Keratinocyte (primary cell): ENCODE results near the gene MRGPRF. TPM values are rescaled to one million over a fixed set of nuclear protein-coding genes. Genes with fewer than 3 reads are reported as not detected.

Experiments
- DNase-seq: peaks from one replicate; pipeline ENCODE4 v3.0.0-alpha.2; 2011; ENCODE audit warnings: low read depth, missing footprints, low spot score
- FAIRE-seq: peaks from 2 replicates; lab custom pipeline; 2011; peaks lifted over from hg19 to GRCh38; lab: Jason Lieb, UNC
- H2AFZ ChIP-seq: 2 replicates; pipeline ENCODE4 v1.6.0; 2012; ENCODE audit warnings: low read length, control low read depth, inconsistent platforms; ENCODE audit not compliant: control insufficient read depth
- H3K27ac ChIP-seq: 2 replicates; pipeline ENCODE4 v1.5.1; 2011; ENCODE audit warnings: low read length; ENCODE audit not compliant: control insufficient read depth, insufficient read depth
- H3K27me3 ChIP-seq: 3 replicates; pipeline ENCODE4 v1.6.0; 2011; ENCODE audit warnings: low read length; ENCODE audit not compliant: control insufficient read depth, insufficient read depth; ENCODE audit errors: extremely low read depth
- H3K36me3 ChIP-seq, 2 experiments: 2 replicates in 1 of 2; 3 replicates in 1 of 2; pipeline ENCODE4 v1.5.1; 2011; ENCODE audit warnings: low read length in 2 of 2, mild to moderate bottlenecking in 1 of 2; ENCODE audit not compliant: control insufficient read depth in 2 of 2, insufficient read depth in 2 of 2; ENCODE audit errors: extremely low read depth in 1 of 2
- H3K4me1 ChIP-seq: 3 replicates; pipeline ENCODE4 v1.5.1; 2011; ENCODE audit warnings: low read length; ENCODE audit not compliant: control insufficient read depth, insufficient read depth; ENCODE audit errors: extremely low read depth
- H3K4me2 ChIP-seq: 3 replicates; pipeline ENCODE4 v1.6.0; 2011; ENCODE audit warnings: low read depth, low read length; ENCODE audit not compliant: control insufficient read depth, insufficient read depth; ENCODE audit errors: extremely low read depth
- H3K4me3 ChIP-seq, 3 experiments: fragments of 200-600 bp in 1 of 3; sonication (generic) in 1 of 3; 2 replicates in 2 of 3; 3 replicates in 1 of 3; pipeline ENCODE4 v1.5.1; 2011 to 2016; ENCODE audit warnings: low read length in 3 of 3, mild to moderate bottlenecking in 3 of 3, control low read depth in 2 of 3, inconsistent platforms in 1 of 3, low read depth in 1 of 3, mixed read lengths in 1 of 3, mixed run types in 1 of 3, moderate library complexity in 1 of 3; ENCODE audit not compliant: control insufficient read depth in 2 of 3, insufficient read depth in 2 of 3; ENCODE audit errors: extremely low read depth in 1 of 3
- H3K79me2 ChIP-seq: 2 replicates; pipeline ENCODE4 v1.6.0; 2012; ENCODE audit warnings: low read length; ENCODE audit not compliant: control insufficient read depth, insufficient read depth
- H3K9ac ChIP-seq: 3 replicates; pipeline ENCODE4 v1.6.0; 2011; ENCODE audit warnings: low read length; ENCODE audit not compliant: control insufficient read depth, insufficient read depth; ENCODE audit errors: extremely low read depth
- H3K9me1 ChIP-seq: 3 replicates; pipeline ENCODE4 v1.6.0; 2011; ENCODE audit warnings: low read length; ENCODE audit not compliant: control insufficient read depth, insufficient read depth; ENCODE audit errors: extremely low read depth
- H3K9me3 ChIP-seq: 2 replicates; pipeline ENCODE4 v1.5.1; 2012; ENCODE audit warnings: low read depth, low read length; ENCODE audit not compliant: control insufficient read depth
- H4K20me1 ChIP-seq: 3 replicates; pipeline ENCODE4 v1.6.0; 2011; ENCODE audit warnings: low read length; ENCODE audit not compliant: control insufficient read depth, insufficient read depth; ENCODE audit errors: extremely low read depth
- EZH2 ChIP-seq: IDR thresholded peaks from one replicate; pipeline ENCODE4 v1.6.1; 2012; ENCODE audit warnings: inconsistent platforms, mild to moderate bottlenecking, low read length, moderate library complexity
- dilution Hi-C: fragments of 300-500 bp; cut with MboI; formaldehyde crosslinking; loops from one replicate; pipeline ENCODE4 v1.7.0; 2020; ENCODE audit warnings: low sequenced_read_pairs; ENCODE audit not compliant: extremely low pct_ligation_motif_present
- polyA plus RNA-seq, 5 experiments: library from polyadenylated mRNA; depleted of rRNA in 3 of 5; stranded (reverse) in 3 of 5; stranded (forward) in 1 of 5; unstranded in 1 of 5; fragments of >200 nt; gene quantifications; 1 replicate in 1 of 5; 2 replicates in 3 of 5; 3 replicates in 1 of 5; pipeline versions ENCODE4 v1.2.1 to v1.2.3, GENCODE V29; 2011 to 2012; ENCODE audit warnings: missing spikeins in 2 of 5, low read depth in 1 of 5, low replicate concordance in 1 of 5
- TF ChIP-seq, protein P1 (sequence below), 3 experiments: IDR thresholded peaks in 1 of 3; conservative IDR thresholded peaks in 1 of 3; optimal IDR thresholded peaks in 1 of 3; 2 replicates in 2 of 3; 3 replicates in 1 of 3; pipeline versions ENCODE3 to v1.5.1; 2011; ENCODE audit warnings: low read length in 3 of 3, mild to moderate bottlenecking in 3 of 3, moderate library complexity in 2 of 3, control low read depth in 1 of 3, inconsistent platforms in 1 of 3; ENCODE audit not compliant: insufficient read depth in 2 of 3; ENCODE audit errors: extremely low read depth in 1 of 3

Gene MRGPRF
- polyA plus RNA-seq, 1 donor (not counting 4 experiments of a cell fraction or from before 2014, with no cell fraction given) = not detected

DNA sequence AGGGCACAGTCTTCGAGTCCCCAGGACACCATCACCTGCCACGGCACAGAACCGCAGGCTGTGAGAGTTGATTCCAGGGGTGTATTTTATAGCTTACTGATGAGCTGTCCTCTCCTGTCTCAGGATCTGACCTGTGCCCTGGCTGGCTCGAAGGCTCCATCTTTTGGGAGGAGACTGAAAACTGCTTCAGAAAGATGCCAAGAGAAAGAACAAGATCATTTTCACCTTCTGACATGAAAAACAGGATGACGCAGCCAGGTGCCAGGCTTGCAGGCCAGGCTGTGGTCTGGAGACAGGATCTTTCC lies 34.5 kb downstream of the MRGPRF start:
- Histone ChIP-seq H3K27ac (no peak overlapping the region), H3K79me2 (no peaks in the 10 kb centered on the region), H3K4me2 (no peak overlapping the region), H3K36me3 (no peaks in the 10 kb centered on the region), H2AFZ (no peak overlapping the region), H3K27me3 (peaks cover 12% of the 10 kb centered on the region), H3K4me1 (no peaks in the 10 kb centered on the region), H3K4me3 (no peak overlapping the region), H4K20me1 (no peaks in the 10 kb centered on the region), H3K9ac (no peak overlapping the region), H3K9me3 (no peaks in the 10 kb centered on the region), H3K9me1 (no peaks in the 10 kb centered on the region)
- TF ChIP-seq, protein P1, sequence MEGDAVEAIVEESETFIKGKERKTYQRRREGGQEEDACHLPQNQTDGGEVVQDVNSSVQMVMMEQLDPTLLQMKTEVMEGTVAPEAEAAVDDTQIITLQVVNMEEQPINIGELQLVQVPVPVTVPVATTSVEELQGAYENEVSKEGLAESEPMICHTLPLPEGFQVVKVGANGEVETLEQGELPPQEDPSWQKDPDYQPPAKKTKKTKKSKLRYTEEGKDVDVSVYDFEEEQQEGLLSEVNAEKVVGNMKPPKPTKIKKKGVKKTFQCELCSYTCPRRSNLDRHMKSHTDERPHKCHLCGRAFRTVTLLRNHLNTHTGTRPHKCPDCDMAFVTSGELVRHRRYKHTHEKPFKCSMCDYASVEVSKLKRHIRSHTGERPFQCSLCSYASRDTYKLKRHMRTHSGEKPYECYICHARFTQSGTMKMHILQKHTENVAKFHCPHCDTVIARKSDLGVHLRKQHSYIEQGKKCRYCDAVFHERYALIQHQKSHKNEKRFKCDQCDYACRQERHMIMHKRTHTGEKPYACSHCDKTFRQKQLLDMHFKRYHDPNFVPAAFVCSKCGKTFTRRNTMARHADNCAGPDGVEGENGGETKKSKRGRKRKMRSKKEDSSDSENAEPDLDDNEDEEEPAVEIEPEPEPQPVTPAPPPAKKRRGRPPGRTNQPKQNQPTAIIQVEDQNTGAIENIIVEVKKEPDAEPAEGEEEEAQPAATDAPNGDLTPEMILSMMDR (optimal IDR thresholded peaks at IDR 0.05 in 1 of 3, IDR thresholded peaks at IDR 0.05 in 1 of 3, conservative IDR thresholded peaks at IDR 0.05 in 1 of 3; ENCODE audit: extremely low read depth in 1 of 3, insufficient read depth in 2 of 3, low read length in 3 of 3) = no peak
- TF ChIP-seq EZH2 = no peak
- DNase-seq = no peak
- dilution Hi-C loops = no loop called here
- no peak for FAIRE-seq

DNA sequence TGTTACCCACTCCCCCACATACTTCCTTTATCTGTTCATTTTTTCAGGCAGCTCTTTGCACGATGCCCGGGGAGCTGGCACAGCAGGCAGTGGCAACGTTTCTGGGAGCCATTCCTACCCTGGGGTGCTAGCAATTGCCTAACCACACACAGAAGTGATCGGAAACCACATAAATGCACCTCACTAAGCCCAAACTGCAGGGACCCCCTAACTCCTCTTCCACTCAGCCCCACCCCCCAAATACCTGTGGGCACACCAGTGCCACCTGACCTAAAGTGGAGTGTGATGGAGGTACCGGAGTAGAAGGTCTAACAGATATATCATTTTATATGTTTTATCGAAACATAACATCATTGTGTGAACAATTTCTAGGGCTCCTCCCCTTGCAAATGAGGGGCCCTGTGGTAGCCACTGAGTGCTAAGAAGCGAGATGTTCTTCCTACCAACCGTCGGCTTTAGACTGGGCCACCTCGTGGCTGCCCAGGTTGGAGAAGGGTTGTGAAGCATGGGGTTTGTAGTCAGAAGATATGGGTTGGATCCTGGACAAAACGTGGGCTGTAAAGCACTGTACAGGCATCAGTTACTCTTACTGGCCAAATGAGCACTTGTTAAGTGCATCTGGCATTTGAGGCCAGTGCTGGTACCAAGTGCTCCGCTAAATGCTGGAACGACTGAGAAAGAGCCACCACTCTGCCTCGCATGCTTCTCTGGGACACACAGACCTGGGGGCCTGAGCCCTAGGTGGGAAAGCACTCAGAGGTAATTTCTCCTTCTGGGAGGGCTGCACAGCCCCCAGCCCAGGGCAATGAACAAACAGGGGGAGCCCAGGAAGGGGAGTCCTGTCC lies 35.0 kb downstream of the MRGPRF start:
- Histone ChIP-seq H3K27me3 (peaks cover 12% of the 10 kb centered on the region), H3K27ac (no peak overlapping the region), H3K4me3 (no peak overlapping the region), H3K4me1 (no peaks in the 10 kb centered on the region), H3K9me1 (no peaks in the 10 kb centered on the region), H4K20me1 (no peaks in the 10 kb centered on the region), H3K9ac (no peak overlapping the region), H3K9me3 (no peaks in the 10 kb centered on the region), H2AFZ (no peak overlapping the region), H3K36me3 (no peaks in the 10 kb centered on the region), H3K4me2 (no peak overlapping the region), H3K79me2 (no peaks in the 10 kb centered on the region)
- dilution Hi-C loops = no loop called here
- FAIRE-seq (no peak), DNase-seq (no peak)
- TF ChIP-seq, protein P1 (optimal IDR thresholded peaks at IDR 0.05 in 1 of 3, IDR thresholded peaks at IDR 0.05 in 1 of 3, conservative IDR thresholded peaks at IDR 0.05 in 1 of 3; ENCODE audit: extremely low read depth in 1 of 3, insufficient read depth in 2 of 3, low read length in 3 of 3) = no peak
- TF ChIP-seq EZH2 = no peak
